Naive thymus-derived CD8-positive, alpha-beta T cell (primary cell): Measurements from ENCODE around the gene GKN2. TPM values are rescaled to one million over a fixed set of nuclear protein-coding genes. Genes with fewer than 3 reads are reported as not detected.
"Not testable (repeated sequence)": the region's sequence is repeated elsewhere in the genome, so short reads cannot be mapped to it uniquely, and the experiment has no call there.

Experiments used
- ATAC-seq, 2 donors: fragments of 150-1000 bp; cut with Tn5 transposase in 1 of 2; sonication (Bioruptor Pico), chemical (Tn5 transposase) in 1 of 2; 1 replicate in 1 of 2; 2 replicates in 1 of 2; pipeline ENCODE4 v1.10.0; 2021; ENCODE audit warnings: mild to moderate bottlenecking in 2 of 2, moderate library complexity in 2 of 2
- POLR2A ChIA-PET: fragments of 350-600 bp; sonication (Branson Sonifier 250); formaldehyde crosslinking; loops from one replicate; lab custom pipeline; 2021; ENCODE audit warnings: antibody characterized with exemption; lab: Charles Lee
- DNase-seq, 10 donors: peaks; one replicate each; pipeline versions ENCODE4 v3.0.0 to v3.0.0-alpha.2; 2020 to 2022
- H3K27ac Mint-ChIP-seq, 10 donors: one replicate each; pipeline ENCODE4 v1.8.0; 2020 to 2022; ENCODE audit warnings: mild to moderate bottlenecking in 10 of 10, mixed read lengths in 10 of 10, moderate library complexity in 4 of 10, inconsistent platforms in 1 of 10
- H3K27me3 Mint-ChIP-seq, 5 donors: one replicate each; pipeline ENCODE4 v1.8.0; 2021 to 2022; ENCODE audit warnings: mixed read lengths in 5 of 5
- H3K36me3 Mint-ChIP-seq, 3 donors: one replicate each; pipeline ENCODE4 v1.8.0; 2020 to 2022; ENCODE audit warnings: mixed read lengths in 3 of 3, mild to moderate bottlenecking in 2 of 3, inconsistent platforms in 1 of 3
- H3K4me1 Mint-ChIP-seq, 4 donors: one replicate each; pipeline ENCODE4 v1.8.0; 2021 to 2022; ENCODE audit warnings: mixed read lengths in 4 of 4
- H3K4me3 Mint-ChIP-seq, 10 donors: one replicate each; pipeline ENCODE4 v1.8.0; 2020 to 2022; ENCODE audit warnings: mild to moderate bottlenecking in 10 of 10, mixed read lengths in 10 of 10, moderate library complexity in 6 of 10, inconsistent platforms in 1 of 10
- H3K9me3 Mint-ChIP-seq, 9 donors: one replicate each; pipeline ENCODE4 v1.8.0; 2020 to 2022; ENCODE audit warnings: mixed read lengths in 9 of 9, mild to moderate bottlenecking in 3 of 9, inconsistent platforms in 1 of 9, moderate library complexity in 1 of 9
- polyA plus RNA-seq, 3 donors: library from polyadenylated mRNA; unstranded; fragments of 300-500 nt; fragmentation: Illumina TruSeq; gene quantifications; one replicate each; pipeline ENCODE4 v1.2.3, GENCODE V29; 2021
- total RNA-seq, 8 experiments: library from RNA in 2 of 8; stranded (reverse) in 2 of 8; gene quantifications; one replicate each; pipeline ENCODE4 v1.2.3 and lab custom pipeline; 2021 to 2026

GKN2 gene
- total and polyA plus RNA-seq, 5 experiments from 2014 or later = not detected

DNA sequence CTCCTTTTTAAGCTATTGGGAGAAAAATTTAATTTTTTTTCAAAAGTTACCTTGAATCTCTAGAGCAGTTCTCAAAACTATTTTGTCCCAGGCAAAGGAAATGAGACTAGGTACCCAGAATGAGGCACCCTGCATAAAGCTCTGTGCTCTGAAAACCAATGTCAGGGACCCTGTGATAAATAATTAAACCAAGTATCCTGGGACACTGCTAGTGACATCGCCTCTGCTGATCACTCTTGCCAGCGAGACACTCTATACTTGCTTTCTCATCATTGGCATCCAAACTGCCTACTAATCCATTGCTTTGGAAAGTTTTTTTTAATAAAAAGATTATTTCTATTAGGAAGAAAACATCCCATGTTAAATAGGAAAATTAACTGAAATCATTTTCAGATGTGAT is 23.2 kb upstream of the GKN2 start:
- POLR2A ChIA-PET = no interaction called here
- Mint-ChIP-seq H3K9me3 (no peaks in the 10 kb centered on the region), H3K36me3 (no peaks in the 10 kb centered on the region), H3K4me3 (no peak overlapping the region), H3K4me1 (no peaks in the 10 kb centered on the region), H3K27ac (no peak overlapping the region), H3K27me3 (peaks cover 10 to 34% (median 24%) of the 10 kb centered on the region in 5 donors)
- no peak for ATAC-seq
- no peak for DNase-seq

DNA sequence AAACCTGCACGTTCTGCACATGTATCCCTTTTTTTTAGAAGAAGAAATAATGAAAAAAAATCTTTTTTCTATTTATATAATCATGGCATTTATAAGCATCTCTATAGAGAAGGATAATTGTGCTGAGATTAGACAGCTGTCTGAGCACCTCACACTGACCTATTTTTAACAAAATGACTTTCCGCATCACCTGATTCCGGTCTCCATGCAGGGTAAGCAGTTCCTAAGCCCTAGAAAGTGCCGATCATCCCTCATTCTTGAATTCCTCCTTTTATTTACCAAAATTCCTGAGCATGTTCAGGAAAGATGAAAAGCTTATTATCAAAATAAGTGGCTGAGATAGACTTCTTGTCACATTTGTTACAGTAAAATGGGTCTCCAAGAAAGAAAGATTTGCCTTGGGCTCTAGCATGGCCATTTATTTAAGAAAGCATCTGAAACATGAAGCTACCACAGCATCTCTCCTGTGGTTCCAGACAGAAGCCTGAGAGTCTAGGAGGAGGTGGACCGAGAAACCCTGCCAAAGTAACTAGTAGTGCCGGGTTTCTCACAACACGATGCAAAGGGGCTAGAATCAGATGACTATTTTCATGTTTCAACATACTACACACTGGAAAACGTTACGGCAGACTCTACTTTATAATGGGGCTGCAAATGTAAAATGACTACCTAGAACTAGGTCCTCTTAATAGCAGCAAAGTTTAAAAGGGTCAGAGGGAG is 22.4 kb upstream of the GKN2 start:
- DNase-seq = no peak
- Mint-ChIP-seq H3K4me3 (no peak overlapping the region), H3K36me3 (no peaks in the 10 kb centered on the region), H3K4me1 (no peaks in the 10 kb centered on the region), H3K27ac (no peak overlapping the region), H3K27me3 (peaks cover 10 to 30% (median 24%) of the 10 kb centered on the region in 5 donors), H3K9me3 (no peaks in the 10 kb centered on the region)
- ATAC-seq = no peak
- POLR2A ChIA-PET = no interaction called here

DNA sequence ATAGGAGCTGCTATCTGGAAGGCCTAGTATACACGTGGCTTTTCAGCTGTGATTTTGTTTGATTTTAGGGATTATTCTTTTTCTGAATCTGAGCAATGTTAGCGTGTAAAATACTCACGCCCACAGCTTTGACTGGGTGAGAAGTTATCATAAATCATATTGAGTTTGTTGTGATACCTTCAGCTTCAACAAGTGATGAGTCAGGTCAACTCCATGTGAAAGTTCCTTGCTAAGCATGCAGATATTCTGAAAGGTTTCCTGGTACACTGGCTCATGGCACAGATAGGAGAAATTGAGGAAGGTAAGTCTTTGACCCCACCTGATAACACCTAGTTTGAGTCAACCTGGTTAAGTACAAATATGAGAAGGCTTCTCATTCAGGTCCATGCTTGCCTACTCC is 21.6 kb upstream of the GKN2 start, which contains the start of gene GKN1:
GKN1 (plus strand) TSS at position 386 of the 400 bp plus-strand sequence. CDS start 42 bp downstream, outside the sequence.
- no peaks in the 10 kb centered on the region for H3K4me1 Mint-ChIP-seq
- H3K4me3 Mint-ChIP-seq = no peak within 1 kb of the TSS
- no peak for DNase-seq
- H3K27ac Mint-ChIP-seq = no peak within 1 kb of the TSS
- H3K27me3 Mint-ChIP-seq = peaks cover 4 to 23% (median 17%) of the 10 kb centered on the region in 5 donors
- H3K36me3 Mint-ChIP-seq = no peaks in the 10 kb centered on the region
- H3K9me3 Mint-ChIP-seq = no peaks in the 10 kb centered on the region
- ATAC-seq = no peak
- POLR2A ChIA-PET = no interaction called here

DNA sequence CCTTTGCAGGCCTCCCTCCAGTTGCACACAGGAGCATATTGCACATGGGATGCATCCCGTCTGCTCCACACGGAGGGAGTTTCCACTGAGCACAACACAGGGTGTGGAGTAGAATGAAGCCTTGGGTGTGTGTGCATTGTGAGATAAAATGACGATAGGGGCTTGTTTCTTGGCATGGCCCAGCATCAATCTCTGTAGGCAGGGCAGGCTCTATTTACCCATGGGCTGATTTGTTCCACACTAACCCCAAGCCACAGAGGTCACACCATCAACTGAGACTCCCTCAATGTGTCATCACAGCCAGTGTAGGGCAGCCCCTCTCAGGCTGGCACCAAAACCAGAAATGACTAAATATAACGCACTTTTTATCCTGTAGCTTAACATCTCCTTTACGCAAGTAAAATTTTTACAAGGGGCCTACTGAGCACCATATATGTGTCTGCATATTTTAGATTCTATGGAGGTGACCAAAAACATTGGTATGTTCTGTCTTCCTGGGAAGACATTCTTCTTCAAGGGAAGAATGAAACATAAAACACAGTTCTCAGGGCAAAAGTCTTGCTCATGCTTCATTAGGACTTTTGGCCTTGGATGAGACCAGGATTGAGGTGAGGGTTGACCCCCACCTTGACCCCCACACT is 19.0 kb upstream of the GKN2 start:
- no peak for ATAC-seq
- peaks cover 0 to 15% (median 4%) of the 10 kb centered on the region in 5 donors for H3K27me3 Mint-ChIP-seq
- H3K27ac Mint-ChIP-seq = no peak overlapping the region
- no peaks in the 10 kb centered on the region for H3K4me1 Mint-ChIP-seq
- H3K9me3 Mint-ChIP-seq = no peaks in the 10 kb centered on the region
- no peak overlapping the region for H3K4me3 Mint-ChIP-seq
- DNase-seq = no peak
- H3K36me3 Mint-ChIP-seq = no peaks in the 10 kb centered on the region
- POLR2A ChIA-PET = no interaction called here

DNA sequence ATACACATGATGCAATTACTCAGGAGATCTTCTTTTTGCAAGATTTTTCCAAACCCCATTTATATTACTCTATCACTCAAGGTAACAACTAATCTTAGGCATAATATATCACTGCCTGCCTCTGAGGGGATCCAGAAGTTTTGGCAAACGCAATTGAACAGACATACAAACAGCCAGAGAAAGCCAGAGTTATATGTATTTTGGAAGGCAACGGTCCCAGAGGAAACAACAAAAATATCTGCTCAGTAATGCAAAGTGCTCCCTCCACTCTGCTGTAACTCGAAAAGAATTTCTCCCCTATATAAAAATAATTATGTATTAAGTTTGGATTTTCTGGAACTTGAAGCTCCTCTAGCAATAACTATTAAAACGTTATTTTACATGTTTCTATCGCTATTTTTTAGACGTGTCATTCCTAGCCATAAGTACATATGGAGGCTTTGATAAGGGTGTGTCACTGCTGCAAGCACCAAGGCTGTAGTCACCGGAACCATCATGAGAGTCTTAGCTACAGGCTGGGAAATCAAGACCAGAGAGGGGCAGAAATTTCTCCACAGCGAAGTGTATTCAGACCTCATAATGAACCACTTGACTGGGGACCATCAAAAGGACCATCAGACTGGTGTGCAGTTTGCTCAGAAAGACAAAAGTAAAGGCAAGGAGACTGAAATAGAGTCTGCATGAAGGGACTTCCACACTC is 18.0 kb upstream of the GKN2 start:
- DNase-seq (no peak), ATAC-seq (no peak)
- Mint-ChIP-seq H3K27me3 (peaks cover 0 to 17% (median 5%) of the 10 kb centered on the region in 5 donors), H3K27ac (no peak overlapping the region), H3K36me3 (no peaks in the 10 kb centered on the region), H3K9me3 (no peaks in the 10 kb centered on the region), H3K4me1 (no peaks in the 10 kb centered on the region), H3K4me3 (no peak overlapping the region)
- POLR2A ChIA-PET = no interaction called here

DNA sequence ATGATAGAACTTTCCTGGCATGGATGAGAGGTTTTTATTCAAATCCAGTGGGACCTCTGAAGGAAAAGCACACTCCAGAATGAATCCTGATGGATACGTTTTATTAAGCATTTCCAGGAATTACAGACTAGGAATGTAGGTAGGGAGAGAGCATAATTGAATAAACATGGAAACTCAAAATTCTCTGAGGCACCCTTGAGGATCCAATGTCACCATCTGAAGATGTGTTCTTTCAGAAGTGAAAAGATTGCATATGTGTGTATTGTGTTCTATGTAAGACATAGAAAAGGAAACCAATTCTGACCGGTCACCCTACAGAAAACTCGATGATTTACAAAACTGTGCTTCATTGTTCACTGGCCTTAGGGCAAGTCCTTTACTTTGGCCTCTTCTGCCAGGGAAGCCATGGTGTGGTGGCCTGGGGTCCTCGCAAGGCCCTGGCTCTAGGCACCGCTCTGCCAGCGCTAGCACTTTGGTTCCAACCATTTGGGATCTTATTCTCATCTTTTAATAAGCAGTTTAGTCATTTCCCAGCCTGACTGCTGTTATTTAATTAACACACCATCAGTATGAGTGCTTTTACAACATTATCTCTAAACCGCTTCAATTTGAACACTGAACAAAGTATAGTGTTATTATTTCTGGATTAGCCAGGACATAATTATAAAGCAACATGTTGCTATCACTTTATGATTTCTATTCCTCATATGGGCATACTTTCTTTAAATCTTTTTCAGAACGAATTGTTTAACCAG is 17.2 kb upstream of the GKN2 start:
- no peak overlapping the region for H3K4me3 Mint-ChIP-seq
- H3K36me3 Mint-ChIP-seq = no peaks in the 10 kb centered on the region
- POLR2A ChIA-PET = no interaction called here
- no peak overlapping the region for H3K27ac Mint-ChIP-seq
- H3K4me1 Mint-ChIP-seq = no peaks in the 10 kb centered on the region
- ATAC-seq = no peak
- no peak for DNase-seq
- H3K9me3 Mint-ChIP-seq = no peaks in the 10 kb centered on the region
- peaks cover 0 to 14% (median 4%) of the 10 kb centered on the region in 5 donors for H3K27me3 Mint-ChIP-seq

DNA sequence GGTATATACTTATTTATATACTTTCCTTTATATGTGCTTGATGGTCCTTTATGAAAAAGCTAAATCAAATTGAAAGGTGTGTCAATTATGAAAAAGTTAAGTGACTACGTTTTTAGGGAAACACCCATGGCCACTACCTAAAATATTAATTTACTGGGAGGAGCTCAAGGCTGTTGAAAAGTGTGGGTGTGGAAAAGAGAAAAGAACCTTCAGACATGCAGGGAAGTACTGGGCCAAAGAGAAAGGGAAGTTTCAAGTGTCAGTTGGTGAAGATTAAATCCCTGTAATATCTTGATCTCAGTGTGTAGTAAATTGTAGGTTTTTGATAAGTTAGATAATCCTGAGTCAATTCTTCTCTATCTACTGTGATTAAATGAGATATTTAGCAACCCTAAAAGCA is 15.5 kb upstream of the GKN2 start:
- H3K36me3 Mint-ChIP-seq = no peaks in the 10 kb centered on the region
- DNase-seq (no peak), ATAC-seq (no peak)
- H3K27me3 Mint-ChIP-seq = peaks cover 0 to 7% (median 4%) of the 10 kb centered on the region in 5 donors
- H3K4me3 Mint-ChIP-seq = no peak overlapping the region
- no peaks in the 10 kb centered on the region for H3K4me1 Mint-ChIP-seq
- POLR2A ChIA-PET = interaction anchor here (0.6 kb wide), 1 partner anchor 25 kb away, joined by 3 read pairs; no protein-coding TSS in a partner anchor
- no peaks in the 10 kb centered on the region for H3K9me3 Mint-ChIP-seq
- H3K27ac Mint-ChIP-seq = no peak overlapping the region

DNA sequence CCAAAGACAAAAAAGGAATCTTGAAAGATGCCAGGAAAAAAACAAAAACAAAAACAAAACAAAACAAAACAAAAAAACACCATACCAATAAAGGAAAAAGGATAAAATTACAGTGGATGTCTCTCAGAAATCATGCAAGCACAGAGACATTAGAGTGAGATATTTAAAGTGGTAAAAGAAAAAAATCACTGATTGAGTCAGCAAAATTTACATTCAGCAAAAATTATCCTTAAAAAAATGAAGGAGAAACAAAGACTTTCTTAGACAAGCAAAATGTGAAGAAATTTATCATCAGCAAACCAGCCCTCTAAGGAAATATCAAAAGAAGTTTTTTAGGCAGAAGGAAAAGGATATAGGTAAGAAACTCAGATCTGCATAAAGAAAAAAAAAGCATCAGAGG is 11.6 kb upstream of the GKN2 start:
- no peak for ATAC-seq
- POLR2A ChIA-PET = no interaction called here
- no peak overlapping the region for H3K27ac Mint-ChIP-seq
- H3K36me3 Mint-ChIP-seq = peaks cover 0 to 2% (median 0%) of the 10 kb centered on the region in 3 donors
- H3K27me3 Mint-ChIP-seq = peaks cover 0 to 10% (median 8%) of the 10 kb centered on the region in 5 donors
- no peaks in the 10 kb centered on the region for H3K4me1 Mint-ChIP-seq
- no peaks in the 10 kb centered on the region for H3K9me3 Mint-ChIP-seq
- DNase-seq = no peak
- H3K4me3 Mint-ChIP-seq = no peak overlapping the region

DNA sequence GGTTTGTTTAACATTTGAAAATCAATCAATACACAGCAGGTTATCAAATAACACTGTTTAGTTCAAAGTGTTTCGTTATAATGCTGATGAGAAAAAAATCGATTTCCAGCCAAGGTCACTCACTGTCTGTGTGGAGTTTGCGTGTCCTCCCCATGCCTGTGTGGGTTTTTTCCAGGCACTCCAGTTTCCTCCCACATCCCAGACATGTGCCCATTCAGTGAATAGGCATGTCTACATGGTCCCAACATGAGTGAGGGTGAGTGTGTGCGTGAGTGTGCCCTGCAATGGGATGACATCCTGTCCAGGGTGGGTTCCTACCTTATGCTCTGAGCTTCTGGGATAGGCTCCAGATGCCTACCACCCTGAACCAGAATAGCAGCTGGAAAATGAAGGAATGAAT is 8.7 kb upstream of the GKN2 start:
- peaks cover 0 to 17% (median 8%) of the 10 kb centered on the region in 5 donors for H3K27me3 Mint-ChIP-seq
- no peak overlapping the region for H3K27ac Mint-ChIP-seq
- H3K4me1 Mint-ChIP-seq = no peaks in the 10 kb centered on the region
- H3K9me3 Mint-ChIP-seq = no peaks in the 10 kb centered on the region
- no peak overlapping the region for H3K4me3 Mint-ChIP-seq
- H3K36me3 Mint-ChIP-seq = peaks cover 0 to 2% (median 0%) of the 10 kb centered on the region in 3 donors
- no peak for ATAC-seq
- POLR2A ChIA-PET = interaction anchor here (0.7 kb wide), 1 partner anchor 457 kb away, joined by 3 read pairs; no protein-coding TSS in a partner anchor
- DNase-seq = no peak

DNA sequence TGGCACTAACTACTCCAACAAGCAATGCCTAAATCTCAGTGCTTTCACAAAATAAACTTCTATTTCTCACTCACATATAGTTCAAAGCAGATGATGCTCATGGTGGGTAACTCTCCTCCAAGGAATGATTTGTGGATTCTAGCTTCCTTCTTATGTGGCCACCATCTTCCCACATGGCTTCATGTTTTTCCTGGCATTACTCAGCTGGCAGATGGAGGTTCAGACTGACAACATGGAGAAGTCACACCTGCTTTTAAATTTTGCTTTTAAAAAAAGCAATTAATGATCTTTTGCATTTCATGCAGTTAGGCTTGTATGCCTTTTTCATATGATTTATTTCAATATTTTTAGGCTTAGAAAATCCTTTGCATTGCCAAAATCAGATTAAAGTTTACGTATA is 6.3 kb upstream of the GKN2 start:
- ATAC-seq = no peak

DNA sequence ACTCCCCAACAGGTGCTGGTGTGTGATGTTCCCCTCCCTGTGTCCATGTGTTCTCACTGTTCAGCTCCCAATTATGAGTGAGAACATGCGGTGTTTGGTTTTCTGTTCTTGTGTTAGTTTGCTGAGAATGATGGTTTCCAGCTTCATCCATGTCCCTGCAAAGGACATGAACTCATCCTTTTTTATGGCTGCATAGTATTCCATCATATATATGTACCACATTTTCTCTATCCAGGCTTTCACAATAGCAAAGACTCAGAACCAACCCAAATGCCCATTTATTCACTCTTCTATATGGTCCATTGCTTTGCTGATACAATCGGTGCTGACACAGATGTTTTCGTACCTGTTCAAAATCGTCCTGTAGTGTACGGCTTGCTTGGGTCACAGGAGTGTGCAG is 2.7 kb upstream of the GKN2 start:
- peaks cover 0 to 13% (median 5%) of the 10 kb centered on the region in 5 donors for H3K27me3 Mint-ChIP-seq
- H3K36me3 Mint-ChIP-seq, H3K4me3 Mint-ChIP-seq, DNase-seq, H3K9me3 Mint-ChIP-seq, H3K4me1 Mint-ChIP-seq, H3K27ac Mint-ChIP-seq, ATAC-seq, POLR2A ChIA-PET: not testable (repeated sequence)

More for the DNA sequence above, 6.3 kb upstream of the GKN2 start:
- no peak for DNase-seq
- Mint-ChIP-seq H3K27ac (no peak overlapping the region), H3K27me3 (peaks cover 0 to 21% (median 9%) of the 10 kb centered on the region in 5 donors), H3K9me3 (peaks cover 0 to 4% (median 0%) of the 10 kb centered on the region in 9 donors), H3K4me1 (no peaks in the 10 kb centered on the region), H3K36me3 (peaks cover 0 to 2% (median 0%) of the 10 kb centered on the region in 3 donors), H3K4me3 (no peak overlapping the region)
- POLR2A ChIA-PET = no interaction called here

DNA sequence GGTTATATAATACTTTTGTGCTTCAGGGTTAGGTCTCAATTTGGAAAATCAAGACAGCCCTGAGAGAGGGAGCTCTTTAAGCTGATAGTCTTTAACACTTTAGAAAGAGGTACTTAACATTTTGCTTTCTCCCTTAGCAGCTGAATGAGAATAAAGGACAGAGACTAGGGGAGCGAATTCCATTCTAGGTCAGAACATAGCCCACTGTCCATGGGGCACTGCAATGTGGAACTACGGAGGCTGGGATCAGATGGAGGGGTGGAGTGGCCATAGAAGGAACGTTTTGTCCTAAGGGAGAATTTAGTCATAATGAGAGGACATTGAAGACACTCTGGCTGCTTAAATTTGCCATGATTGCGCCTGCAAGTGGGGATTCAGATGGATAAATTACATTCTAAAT is 794 bp downstream of the GKN2 start:
- no peak for ATAC-seq
- H3K27ac Mint-ChIP-seq = no peak overlapping the region
- no peak overlapping the region for H3K4me3 Mint-ChIP-seq
- POLR2A ChIA-PET = no interaction called here
- H3K4me1 Mint-ChIP-seq = no peaks in the 10 kb centered on the region
- peaks cover 0 to 4% (median 0%) of the 10 kb centered on the region in 9 donors for H3K9me3 Mint-ChIP-seq
- peaks cover 0 to 10% (median 4%) of the 10 kb centered on the region in 5 donors for H3K27me3 Mint-ChIP-seq
- no peaks in the 10 kb centered on the region for H3K36me3 Mint-ChIP-seq
- DNase-seq = no peak
